GM19193 (cell line): ENCODE results near the gene WDR13.

ENCODE experiments used
- POLR2A ChIP-seq: IDR thresholded peaks from 4 replicates; pipeline ENCODE4 v1.6.1; 2011; ENCODE audit not compliant: insufficient read depth, insufficient read length; ENCODE audit errors: extremely low read depth

WDR13 gene

DNA sequence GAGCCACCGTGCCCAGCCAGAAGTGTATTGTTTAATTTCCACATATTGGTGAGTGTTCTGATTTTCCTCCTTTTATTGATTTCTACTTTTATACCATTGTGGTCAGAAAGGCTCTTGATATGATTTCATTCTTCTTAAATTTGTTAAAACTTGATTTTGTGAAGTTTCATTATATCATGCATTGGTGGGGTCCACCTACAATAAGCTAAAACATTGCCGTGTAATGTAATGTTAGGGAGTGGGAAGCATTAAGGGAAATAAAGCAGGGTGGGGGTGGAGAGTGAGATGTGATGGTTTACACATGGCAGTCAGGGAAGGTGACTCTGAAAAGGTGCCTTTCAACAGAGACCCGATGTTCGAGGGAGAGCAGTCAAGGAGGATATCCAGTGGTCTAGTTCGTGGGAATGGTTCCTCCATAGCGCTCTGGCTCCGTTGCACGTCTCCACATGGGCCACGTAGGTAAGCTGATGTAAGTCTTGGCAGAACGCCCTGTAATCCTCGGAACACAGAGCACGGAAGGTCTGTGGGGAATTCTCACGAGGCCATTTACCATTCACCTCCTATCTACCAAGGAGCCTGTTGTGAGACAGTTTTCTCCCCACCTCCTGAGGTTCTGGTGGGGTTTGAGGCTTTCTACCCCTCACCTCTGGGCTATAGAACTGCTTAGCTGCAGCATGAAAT is 7.7 kb upstream of the WDR13 start:
- no peak for TF ChIP-seq POLR2A

DNA sequence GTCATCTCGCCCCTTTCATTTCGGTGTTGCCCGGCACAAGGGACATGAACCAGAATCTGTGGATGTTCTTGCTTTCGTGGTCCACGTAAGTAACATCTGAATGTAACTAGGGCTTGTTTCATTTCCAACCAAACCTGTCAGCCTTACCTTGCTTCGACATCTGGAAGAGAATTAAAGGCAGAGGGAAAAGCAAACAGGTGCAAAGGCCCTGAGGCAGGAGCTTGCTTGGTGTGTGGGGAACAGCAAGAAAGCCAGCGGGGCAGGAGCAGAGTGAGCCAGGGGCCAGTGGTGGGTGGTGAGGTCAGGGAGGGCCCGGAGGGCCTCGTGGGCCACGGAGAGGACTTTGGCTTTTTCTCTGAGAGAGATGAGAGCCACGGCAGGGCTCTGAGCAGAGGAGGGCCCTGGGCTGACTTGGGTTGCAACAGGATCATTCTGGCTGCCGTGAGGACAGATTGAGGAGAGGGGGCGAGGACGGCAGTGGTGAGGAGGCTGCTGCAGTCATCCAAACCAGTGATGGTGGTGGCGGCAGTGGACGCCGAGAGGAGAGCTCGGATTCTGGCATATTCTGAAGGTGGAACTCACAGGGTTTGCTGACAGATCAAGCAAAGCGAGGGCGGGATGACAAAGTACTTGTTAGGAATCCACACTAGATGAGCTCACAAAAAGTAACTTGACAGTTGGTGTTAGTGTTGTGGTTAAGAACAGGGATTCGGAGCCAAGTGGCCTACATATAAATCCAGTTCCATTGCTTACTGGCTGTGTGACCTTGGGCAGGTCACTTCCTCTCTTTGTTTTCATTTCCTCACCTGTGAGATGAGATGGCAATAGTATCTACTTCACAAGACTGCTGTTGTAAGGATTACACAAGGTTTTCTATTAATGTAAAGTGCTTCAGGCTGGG is 6.8 kb upstream of the WDR13 start:
- no peak for TF ChIP-seq POLR2A

DNA sequence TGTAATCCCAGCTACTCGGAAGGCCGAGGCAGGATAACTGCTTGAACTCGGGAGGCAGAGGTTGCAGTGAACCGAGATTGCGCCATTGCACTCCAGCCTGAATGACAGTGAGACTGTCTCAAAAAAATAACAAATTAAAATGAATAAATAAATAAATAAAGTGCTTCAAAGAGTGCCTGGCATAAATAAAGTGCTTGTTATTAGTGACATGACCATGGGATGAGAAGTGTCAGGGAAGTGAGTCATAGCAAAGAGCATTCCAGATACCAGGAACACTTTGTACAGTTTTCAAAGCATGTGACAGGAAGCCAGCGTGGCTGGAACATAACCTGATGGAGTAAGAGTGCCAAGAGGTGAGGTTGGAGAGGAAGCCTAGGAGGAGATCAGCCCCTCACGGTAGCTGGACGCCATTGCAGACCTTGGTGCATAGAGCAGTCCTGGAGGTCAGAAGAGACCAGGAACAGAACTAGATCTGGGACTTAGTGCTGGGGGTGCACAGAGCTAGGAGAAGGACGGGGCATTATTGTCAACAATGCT is 6.0 kb upstream of the WDR13 start:
- no peak for TF ChIP-seq POLR2A

DNA sequence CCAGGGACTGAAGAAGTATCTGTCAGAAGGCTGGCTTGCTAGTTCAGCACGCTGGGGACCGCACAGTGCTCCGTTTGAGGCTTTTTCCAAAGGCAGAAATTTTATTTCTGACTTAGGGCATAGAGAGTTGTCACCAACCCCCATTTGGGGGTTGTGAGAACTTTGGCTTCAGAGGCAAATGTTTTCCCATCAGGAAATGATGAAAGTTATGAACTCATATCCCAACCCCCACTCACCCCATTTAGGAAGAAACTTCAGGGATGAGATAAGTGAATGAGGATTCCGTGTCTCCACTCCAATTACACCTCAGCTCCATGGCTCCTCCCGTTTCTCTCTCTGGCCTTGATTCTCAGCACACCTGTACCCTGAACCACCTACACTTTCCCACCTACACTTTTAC is 4.3 kb upstream of the WDR13 start:
- no peak for TF ChIP-seq POLR2A

DNA sequence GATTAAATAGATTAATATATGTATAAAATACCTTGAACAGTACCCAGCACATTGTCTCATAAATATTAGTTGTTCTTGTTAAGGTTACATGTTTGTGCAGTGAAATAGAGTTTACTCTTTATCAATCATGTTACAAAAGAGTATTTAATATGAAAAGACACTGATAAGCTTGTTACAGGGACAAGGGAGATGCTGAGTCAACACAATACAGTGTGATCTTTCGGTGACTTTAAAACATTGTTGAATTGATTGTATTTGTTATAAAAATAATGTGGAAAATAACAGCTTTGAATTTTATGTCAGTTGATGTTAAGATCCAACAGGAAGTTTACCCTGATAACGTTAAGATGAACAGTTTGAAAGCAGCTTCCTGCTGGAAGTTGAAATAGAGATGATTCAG is 1.4 kb upstream of the WDR13 start:
- no peak for TF ChIP-seq POLR2A

DNA sequence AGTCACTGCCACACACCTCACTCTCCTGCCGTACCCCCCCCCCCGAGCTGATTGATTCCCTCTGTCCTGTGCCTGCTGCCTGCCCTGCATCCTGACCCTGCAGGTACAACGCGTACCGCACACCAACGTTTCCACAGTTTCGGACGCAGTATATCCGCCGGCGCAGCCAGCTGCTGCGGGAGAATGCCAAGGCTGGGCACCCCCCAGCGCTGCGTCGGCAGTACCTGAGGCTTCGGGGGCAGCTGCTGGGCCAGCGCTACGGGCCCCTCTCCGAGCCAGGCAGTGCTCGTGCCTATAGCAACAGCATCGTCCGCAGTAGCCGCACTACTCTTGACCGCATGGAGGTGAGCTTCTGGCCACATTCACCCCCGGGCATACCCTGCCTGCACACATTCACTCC is 1.3 kb downstream of the WDR13 start:
- no peak for TF ChIP-seq POLR2A

DNA sequence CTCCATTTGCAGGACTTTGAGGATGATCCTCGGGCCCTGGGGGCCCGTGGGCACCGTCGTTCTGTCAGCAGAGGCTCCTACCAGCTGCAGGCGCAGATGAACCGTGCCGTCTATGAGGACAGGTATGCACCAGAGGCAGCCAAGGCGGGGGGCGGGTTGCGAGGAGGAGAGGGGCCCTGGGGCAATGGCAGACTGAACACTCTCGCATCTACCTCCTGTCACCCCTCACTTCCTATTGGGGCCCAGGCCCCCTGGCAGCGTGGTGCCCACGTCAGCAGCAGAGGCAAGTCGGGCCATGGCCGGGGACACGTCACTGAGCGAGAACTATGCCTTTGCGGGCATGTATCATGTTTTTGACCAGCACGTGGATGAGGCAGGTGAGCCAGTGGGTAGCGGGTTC is 2.0 kb downstream of the WDR13 start:
- TF ChIP-seq POLR2A: no peak

DNA sequence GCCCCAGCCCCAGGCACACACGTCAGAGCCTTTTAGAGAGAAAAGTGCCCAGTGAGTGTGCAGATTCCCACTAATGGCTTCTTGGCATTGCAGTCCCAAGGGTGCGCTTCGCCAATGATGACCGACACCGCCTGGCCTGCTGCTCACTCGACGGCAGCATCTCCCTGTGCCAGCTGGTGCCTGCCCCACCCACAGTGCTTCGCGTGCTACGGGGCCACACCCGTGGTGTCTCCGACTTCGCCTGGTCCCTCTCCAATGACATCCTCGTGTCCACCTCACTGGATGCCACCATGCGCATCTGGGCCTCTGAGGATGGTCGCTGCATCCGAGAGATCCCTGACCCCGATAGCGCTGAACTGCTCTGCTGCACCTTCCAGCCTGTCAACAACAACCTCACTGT is 2.9 kb downstream of the WDR13 start:
- TF ChIP-seq POLR2A: no peak

DNA sequence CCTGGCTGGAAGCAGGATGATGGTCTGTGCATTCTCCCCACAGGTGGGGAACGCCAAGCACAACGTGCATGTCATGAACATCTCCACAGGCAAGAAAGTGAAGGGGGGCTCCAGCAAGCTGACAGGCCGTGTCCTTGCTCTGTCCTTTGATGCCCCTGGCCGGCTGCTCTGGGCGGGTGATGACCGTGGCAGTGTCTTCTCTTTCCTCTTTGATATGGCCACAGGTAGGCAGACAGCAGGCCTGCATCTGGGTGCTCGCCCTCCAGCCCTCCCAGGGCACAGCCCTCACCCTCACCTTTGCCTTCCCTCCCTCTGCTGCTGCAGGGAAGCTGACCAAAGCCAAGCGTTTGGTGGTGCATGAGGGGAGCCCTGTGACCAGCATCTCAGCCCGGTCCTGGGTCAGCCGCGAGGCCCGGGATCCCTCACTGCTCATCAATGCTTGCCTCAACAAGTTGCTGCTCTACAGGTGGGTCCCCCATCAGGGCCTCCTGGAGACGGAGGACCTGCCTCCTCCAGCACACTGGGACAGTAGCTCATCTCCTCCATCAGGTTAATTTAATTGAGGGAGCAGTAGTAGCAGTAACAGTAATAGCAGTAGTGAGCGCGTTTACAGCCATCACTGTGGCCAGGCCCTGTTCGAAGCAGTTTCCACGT is 4.6 kb downstream of the WDR13 start:
- no peak for TF ChIP-seq POLR2A

DNA sequence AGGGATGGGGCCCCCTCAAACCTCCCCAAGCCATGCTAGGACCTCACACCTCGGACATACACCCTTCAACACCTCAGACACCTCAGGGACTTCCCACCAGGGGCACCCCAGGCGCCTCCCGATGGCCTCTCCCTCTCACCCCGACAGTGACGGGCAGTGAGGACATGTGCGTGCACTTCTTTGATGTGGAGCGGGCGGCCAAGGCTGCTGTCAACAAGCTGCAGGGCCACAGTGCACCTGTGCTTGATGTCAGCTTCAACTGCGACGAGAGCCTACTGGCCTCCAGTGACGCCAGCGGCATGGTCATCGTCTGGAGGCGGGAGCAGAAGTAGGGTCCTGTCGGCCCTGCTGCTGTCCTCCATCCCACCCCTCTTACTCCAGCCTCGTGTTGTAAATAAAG is 7.4 kb downstream of the WDR13 start:
- no peak for TF ChIP-seq POLR2A

DNA sequence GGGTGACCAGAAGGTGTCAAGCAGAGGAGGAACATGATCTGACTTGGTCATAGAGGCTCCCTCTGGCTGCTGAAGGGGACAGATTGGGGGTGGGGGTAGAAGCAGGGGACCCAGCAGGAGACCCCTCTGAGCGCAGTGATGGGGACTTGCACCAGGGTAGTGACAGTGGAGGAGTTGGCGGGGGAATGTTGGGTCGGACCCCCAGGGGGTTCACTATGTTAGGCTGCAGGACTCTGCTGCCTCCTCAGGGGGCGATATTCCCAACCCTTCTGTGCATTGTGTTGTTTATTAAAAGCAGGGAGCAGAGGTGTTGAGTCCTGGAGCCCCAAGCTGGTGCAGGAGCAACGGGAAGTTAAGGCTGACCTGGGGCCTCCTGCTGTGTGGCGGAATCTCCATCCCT is 8.8 kb downstream of the WDR13 start:
- no peak for TF ChIP-seq POLR2A

DNA sequence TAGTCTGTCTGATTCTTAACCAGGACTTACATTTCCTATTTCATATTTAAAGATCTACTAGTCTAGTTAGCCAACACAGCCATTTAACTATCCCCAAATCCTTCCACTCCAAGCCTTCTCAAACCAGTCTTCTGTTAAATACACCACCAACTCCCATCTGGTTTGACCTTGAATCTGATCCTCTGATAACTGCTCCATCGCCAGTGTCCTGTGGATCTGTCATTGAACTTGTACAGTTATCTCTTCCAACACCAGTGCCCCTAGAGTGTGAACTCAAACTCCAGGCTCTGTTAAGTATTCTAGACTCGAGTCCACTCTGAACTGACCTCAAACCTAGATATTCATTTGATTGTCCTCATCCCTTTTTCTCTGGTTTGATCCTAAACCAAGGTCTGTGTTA is 14.4 kb downstream of the WDR13 start:
- no peak for TF ChIP-seq POLR2A

DNA sequence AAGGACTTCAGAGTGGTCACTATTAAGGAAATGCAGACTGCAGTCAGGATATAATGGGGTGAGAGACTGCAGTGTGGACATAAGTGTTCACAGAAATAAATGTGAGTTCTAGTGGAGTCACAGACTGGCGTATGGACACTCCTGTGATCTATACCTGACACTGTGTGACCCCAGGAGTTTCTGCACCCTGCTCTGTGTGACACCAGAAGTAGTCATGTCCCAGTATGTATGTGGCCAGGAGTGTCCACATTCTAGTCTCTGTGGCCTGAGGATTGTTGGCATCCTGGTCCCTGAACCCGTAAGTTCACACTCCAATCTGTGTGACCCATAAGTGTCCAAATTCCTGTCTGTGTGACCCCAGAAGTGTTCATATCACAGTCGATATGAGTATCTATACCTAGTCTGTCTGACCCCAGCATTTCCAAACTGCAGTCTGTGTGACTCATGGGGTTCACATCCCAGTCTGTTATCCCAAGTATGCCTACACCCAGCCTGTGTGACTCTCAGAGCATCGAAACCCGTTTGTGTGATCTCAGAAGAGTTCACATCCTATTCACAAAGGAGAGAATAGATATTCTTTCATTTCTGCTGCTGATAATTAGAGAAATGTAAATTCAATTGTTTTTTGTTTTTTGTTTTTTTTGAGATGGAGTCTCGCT is 16.3 kb downstream of the WDR13 start:
- no peak for TF ChIP-seq POLR2A

DNA sequence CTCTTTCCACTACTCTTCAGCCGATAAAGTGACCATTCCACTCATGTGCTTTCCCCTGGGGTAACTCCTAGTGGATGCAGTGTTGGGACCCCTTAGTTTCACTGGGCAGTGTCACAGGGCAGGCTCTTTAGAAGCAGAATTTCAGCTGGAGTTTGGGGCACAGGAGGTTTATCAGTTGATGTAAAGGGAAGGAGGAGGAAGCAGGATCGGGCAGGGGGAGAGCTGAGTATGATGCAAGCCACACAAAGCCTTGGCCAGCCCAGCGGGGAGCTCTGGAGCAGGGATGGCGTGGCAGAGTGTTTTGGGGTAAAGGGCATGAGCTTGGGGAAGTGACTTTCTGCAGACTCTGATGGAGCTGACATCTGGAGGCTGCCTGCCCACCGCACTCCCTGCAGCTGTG is 19.3 kb downstream of the WDR13 start:
- no peak for TF ChIP-seq POLR2A

DNA sequence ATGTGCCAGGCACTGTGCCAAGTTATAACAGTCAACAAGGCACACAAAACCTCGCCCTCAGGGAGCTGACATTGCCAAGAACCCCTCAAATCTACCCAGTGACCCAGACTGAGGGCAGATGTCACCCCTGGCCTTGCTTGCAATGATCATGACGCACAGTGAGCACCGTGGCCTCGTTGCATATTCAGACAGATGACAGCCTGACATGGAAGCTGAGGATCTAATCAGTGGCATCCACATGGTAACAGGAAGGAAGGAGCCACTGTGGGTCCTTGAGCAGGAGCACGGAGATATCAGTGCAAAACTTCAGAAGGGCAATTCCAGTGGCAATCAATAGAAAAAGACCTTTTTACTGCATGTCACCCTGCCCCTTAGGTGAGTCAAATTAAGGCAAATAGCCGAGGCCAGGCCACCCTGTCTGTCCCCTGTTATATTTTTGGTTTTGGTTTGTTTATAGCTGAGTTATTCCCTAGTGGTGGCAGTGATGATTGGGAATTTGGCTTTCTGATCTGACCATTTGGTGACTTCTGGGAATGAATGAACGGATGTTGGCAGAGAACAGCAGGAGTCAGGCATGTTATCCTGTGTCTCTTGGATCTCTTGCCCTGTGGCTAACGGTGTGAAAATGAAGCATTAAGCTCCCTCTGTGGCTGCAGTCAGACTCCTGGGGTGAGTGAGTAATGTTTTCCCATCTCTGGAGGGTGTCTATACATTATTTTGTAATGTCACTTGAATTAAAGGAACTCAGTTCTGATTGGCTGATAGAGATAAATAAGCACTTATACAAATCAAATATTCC is 20.4 kb downstream of the WDR13 start:
- TF ChIP-seq POLR2A: no peak
